RWPE2 (cell line): ENCODE measurements around the gene URB1.

Experiments
- ATAC-seq: fragments of 200-7000 bp; cut with Tn5 transposase; 3 replicates; pipeline ENCODE4 v1.9.1; 2021; ENCODE audit warnings: low read depth
- DNase-seq: peaks from one replicate; pipeline ENCODE4 v3.0.0-alpha.2; 2020; ENCODE audit warnings: low spot score
- H3K27ac ChIP-seq: fragments of 450-650 bp; 2 replicates; pipeline ENCODE4 v1.5.1; 2017; ENCODE audit warnings: mild to moderate bottlenecking; ENCODE audit not compliant: poor library complexity, severe bottlenecking
- H3K27me3 ChIP-seq: fragments of 250-450 bp; sonication (Bioruptor Pico); 2 replicates; pipeline ENCODE4 v1.5.1; 2021; ENCODE audit warnings: mild to moderate bottlenecking, moderate library complexity; ENCODE audit not compliant: insufficient read depth, poor library complexity, severe bottlenecking
- H3K36me3 ChIP-seq: fragments of 250-450 bp; sonication (Bioruptor Pico); 2 replicates; pipeline ENCODE4 v1.5.1; 2020; ENCODE audit warnings: low read depth, mild to moderate bottlenecking, moderate library complexity
- H3K4me1 ChIP-seq: fragments of 250-450 bp; sonication (Bioruptor Pico); 2 replicates; pipeline ENCODE4 v1.5.1; 2021; ENCODE audit warnings: mild to moderate bottlenecking, moderate library complexity; ENCODE audit not compliant: insufficient read depth, poor library complexity, severe bottlenecking
- H3K4me3 ChIP-seq: fragments of 250-450 bp; sonication (Bioruptor Pico); 2 replicates; pipeline ENCODE4 v1.5.1; 2021; ENCODE audit warnings: mild to moderate bottlenecking, moderate library complexity; ENCODE audit not compliant: severe bottlenecking
- H3K9me3 ChIP-seq: fragments of 250-450 bp; sonication (Bioruptor Pico); 2 replicates; pipeline ENCODE4 v1.5.1; 2021; ENCODE audit warnings: mild to moderate bottlenecking, moderate library complexity; ENCODE audit not compliant: severe bottlenecking
- TF ChIP-seq, protein P1 (sequence below): fragments of 450-650 bp; IDR thresholded peaks from one replicate; pipeline ENCODE4 v1.5.1; 2017; ENCODE audit warnings: mild to moderate bottlenecking, moderate library complexity; ENCODE audit not compliant: poor library complexity, severe bottlenecking

The URB1 gene

DNA sequence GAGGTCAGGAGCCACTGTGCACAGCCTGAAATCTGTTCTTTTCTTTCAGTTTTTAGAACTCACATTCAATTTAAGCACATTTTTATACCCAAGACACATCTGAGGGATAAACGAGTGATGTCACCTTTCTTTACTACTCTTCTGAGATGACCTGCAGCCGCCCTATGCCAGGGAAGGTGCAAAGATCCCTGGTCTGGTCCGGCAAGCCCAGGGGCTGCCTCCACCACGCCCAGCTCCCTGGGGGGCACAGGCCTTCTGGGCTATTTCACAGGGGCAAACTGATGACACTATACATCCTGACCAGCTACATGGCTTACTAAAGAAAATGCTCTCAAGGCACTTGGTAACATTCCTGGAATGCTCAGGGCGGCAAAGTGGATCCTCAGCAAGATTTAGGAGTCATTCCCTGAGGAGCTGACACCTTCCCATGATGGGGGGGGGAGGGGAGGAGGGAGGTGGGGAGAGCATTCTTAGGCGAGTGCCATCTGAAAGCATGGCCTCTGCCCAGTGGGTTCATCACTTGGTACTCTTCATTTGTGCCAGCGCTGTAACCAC is 82.8 kb downstream of the URB1 start:
- no peak overlapping the region for H3K4me3 ChIP-seq
- H3K9me3 ChIP-seq: no peaks in the 10 kb centered on the region
- H3K27ac ChIP-seq: no peak overlapping the region
- no peaks in the 10 kb centered on the region for H3K27me3 ChIP-seq
- TF ChIP-seq, protein P1, sequence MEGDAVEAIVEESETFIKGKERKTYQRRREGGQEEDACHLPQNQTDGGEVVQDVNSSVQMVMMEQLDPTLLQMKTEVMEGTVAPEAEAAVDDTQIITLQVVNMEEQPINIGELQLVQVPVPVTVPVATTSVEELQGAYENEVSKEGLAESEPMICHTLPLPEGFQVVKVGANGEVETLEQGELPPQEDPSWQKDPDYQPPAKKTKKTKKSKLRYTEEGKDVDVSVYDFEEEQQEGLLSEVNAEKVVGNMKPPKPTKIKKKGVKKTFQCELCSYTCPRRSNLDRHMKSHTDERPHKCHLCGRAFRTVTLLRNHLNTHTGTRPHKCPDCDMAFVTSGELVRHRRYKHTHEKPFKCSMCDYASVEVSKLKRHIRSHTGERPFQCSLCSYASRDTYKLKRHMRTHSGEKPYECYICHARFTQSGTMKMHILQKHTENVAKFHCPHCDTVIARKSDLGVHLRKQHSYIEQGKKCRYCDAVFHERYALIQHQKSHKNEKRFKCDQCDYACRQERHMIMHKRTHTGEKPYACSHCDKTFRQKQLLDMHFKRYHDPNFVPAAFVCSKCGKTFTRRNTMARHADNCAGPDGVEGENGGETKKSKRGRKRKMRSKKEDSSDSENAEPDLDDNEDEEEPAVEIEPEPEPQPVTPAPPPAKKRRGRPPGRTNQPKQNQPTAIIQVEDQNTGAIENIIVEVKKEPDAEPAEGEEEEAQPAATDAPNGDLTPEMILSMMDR: no peak
- no peak for DNase-seq
- no peaks in the 10 kb centered on the region for H3K4me1 ChIP-seq
- peaks cover 37% of the 10 kb centered on the region for H3K36me3 ChIP-seq
- ATAC-seq: no peak

DNA sequence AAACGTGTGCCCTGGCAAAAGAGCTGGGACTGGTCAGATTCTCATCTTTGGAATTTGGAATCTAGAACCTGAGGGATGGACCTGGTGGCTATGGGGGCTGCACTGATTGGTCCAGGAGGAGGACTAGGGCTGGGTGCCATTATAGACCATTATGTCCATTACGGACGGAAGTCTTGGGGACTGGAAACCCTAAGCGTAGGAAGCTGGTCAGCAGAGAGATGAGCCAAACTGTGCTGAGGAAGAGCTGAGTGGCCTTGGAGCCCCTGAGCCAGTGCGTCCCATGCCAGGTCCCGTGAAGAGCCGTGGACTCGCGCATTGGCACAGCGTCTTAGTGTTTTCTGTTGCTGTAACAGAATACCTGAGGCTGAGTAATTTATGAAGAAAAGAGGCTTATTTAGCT is 84.1 kb downstream of the URB1 start:
- TF ChIP-seq, protein P1: no peak
- no peaks in the 10 kb centered on the region for H3K27me3 ChIP-seq
- no peaks in the 10 kb centered on the region for H3K9me3 ChIP-seq
- H3K27ac ChIP-seq: no peak overlapping the region
- no peak overlapping the region for H3K4me3 ChIP-seq
- DNase-seq (no peak), ATAC-seq (no peak)
- peaks cover 24% of the 10 kb centered on the region for H3K36me3 ChIP-seq
- no peaks in the 10 kb centered on the region for H3K4me1 ChIP-seq

DNA sequence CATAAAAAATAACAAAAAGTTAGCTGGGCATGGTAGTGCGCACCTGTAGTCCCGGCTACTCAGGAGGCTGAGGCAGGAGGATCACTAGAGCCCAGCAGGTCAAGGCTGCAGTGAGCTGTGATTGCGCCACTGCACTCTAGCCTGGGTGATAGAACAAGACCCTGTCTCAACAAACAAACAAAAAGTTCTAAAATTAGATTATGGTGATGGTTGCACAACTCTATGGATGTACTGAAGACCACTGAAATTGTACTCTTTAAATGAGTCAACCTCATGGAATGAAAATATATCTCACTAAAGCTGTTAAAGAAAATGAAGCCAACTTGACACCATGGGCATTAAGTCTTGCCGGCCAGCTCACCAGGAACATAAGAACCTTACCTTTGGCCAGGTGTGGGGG is 85.1 kb downstream of the URB1 start:
- no peaks in the 10 kb centered on the region for H3K9me3 ChIP-seq
- DNase-seq: no peak

DNA sequence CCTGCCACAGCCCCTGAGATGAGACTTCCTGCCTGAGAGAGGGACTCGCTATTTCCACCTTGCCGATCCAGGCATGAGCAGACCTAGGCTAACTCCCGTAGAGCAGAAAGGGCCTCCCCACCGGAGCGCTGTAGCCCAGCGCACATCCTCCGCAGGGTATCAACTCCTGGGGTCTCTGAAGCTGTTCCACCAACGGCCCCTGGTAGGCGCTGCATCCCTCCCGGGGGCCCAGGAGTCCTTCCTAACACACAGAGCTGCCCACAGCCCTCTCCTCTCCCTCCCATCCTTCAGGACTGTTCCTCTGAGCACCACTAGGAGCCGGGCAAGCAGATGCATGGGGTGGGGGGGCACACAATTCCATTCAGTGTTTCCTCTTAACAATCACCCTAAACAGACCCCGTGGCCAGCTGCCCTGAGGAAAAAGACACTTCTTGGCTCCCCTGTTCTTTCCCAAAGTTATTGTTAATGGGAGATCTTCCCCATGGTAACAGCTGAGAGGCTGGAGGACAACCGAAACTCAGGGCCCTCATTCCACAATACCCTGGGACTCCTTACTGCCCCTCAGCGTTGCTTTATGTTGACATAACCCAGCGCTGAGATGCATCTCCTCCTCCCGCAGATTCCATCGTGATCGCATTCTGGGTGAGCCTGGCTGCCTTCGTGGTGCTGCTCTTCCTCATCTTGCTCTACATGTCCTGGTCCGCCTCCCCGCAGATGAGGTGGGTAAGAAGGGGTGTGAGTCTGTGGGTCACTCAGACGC is 86.6 kb downstream of the URB1 start:
- Histone ChIP-seq H3K4me1 (no peaks in the 10 kb centered on the region), H3K4me3 (no peak overlapping the region), H3K27me3 (no peaks in the 10 kb centered on the region), H3K9me3 (no peaks in the 10 kb centered on the region), H3K27ac (no peak overlapping the region), H3K36me3 (peaks cover 17% of the 10 kb centered on the region)
- TF ChIP-seq, protein P1: no peak
- ATAC-seq (peak; percentile 33; the same call in 1 of the 3 replicates), DNase-seq (no peak)

More for the DNA sequence above, 85.1 kb downstream of the URB1 start:
- Histone ChIP-seq H3K27ac (no peak overlapping the region), H3K27me3 (no peaks in the 10 kb centered on the region), H3K36me3 (peaks cover 20% of the 10 kb centered on the region), H3K4me3 (no peak overlapping the region), H3K4me1 (no peaks in the 10 kb centered on the region)
- TF ChIP-seq, protein P1: no peak
- ATAC-seq: peak; percentile 8; the same call in 1 of the 3 replicates

DNA sequence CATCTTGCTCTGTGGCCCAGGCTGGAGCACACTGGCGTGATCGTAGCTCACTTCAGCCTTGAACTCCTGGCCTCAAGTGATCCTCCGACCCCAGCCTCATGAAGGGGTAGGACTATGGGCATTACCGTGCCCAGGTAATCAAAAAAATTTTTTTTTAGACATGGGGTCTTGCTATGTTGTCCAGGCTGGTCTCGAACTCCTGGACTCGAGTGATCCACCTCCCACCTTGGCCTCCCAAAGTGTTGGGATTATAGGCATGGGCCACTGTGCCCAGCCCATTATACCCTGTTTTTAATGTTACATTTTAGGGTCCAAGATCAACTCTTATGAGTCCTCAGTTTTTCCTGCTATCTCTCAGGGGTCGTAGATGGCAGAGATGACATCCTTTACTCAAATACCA is 87.8 kb downstream of the URB1 start:
- TF ChIP-seq, protein P1: no peak
- Histone ChIP-seq H3K27ac (no peak overlapping the region), H3K4me1 (no peaks in the 10 kb centered on the region), H3K9me3 (no peaks in the 10 kb centered on the region), H3K36me3 (peaks cover 9% of the 10 kb centered on the region), H3K27me3 (no peaks in the 10 kb centered on the region), H3K4me3 (no peak overlapping the region)
- ATAC-seq: no peak
- no peak for DNase-seq
